Skeletal muscle satellite cell (primary cell): ENCODE measurements around the gene SCN8A.
"Not testable (repeated sequence)": the region's sequence is repeated elsewhere in the genome, so short reads cannot be mapped to it uniquely, and the experiment has no call there.

ENCODE experiments used
- H3K27me3 ChIP-seq: 2 replicates; pipeline ENCODE4 v1.7.0; 2013; ENCODE audit warnings: low read length; ENCODE audit not compliant: control insufficient read depth, insufficient read depth
- H3K36me3 ChIP-seq: 2 replicates; pipeline ENCODE4 v1.7.0; 2013; ENCODE audit warnings: mild to moderate bottlenecking, control low read depth, low read length; ENCODE audit not compliant: insufficient read depth
- H3K4me1 ChIP-seq: 2 replicates; pipeline ENCODE4 v1.7.0; 2013; ENCODE audit warnings: low read length; ENCODE audit not compliant: control insufficient read depth, insufficient read depth
- H3K4me2 ChIP-seq: 2 replicates; pipeline ENCODE4 v1.7.0; 2013; ENCODE audit warnings: mild to moderate bottlenecking, low read length
- H3K4me3 ChIP-seq: 2 replicates; pipeline ENCODE4 v1.7.0; 2013; ENCODE audit warnings: low read length
- H3K9ac ChIP-seq: 2 replicates; pipeline ENCODE4 v1.7.0; 2013; ENCODE audit warnings: mild to moderate bottlenecking, low read depth, low read length, moderate library complexity
- H3K9me3 ChIP-seq: replicated peaks from 2 replicates; pipeline ENCODE4 v1.7.0; 2013; ENCODE audit warnings: mild to moderate bottlenecking, control low read depth, low read length

SCN8A gene

GRCh38 chr12:51644691-51645090, 53.7 kb downstream of the SCN8A start:
- H3K9me3 ChIP-seq, H3K4me3 ChIP-seq, H3K4me1 ChIP-seq, H3K27me3 ChIP-seq, H3K36me3 ChIP-seq, H3K4me2 ChIP-seq, H3K9ac ChIP-seq: not testable (repeated sequence)

- Histone ChIP-seq H3K4me1 (no peaks in the 10 kb centered on the region), H3K27me3 (no peaks in the 10 kb centered on the region), H3K4me3 (no peak overlapping the region), H3K4me2 (no peak overlapping the region), H3K9me3 (no peaks in the 10 kb centered on the region), H3K36me3 (peaks cover 4% of the 10 kb centered on the region), H3K9ac (no peak overlapping the region)
These were observed 54.9 kb downstream of the SCN8A start for GRCh38 chr12:51645961-51646360.

- Histone ChIP-seq H3K36me3 (peaks cover 4% of the 10 kb centered on the region), H3K9me3 (no peaks in the 10 kb centered on the region), H3K9ac (no peak overlapping the region), H3K4me2 (no peak overlapping the region), H3K27me3 (no peaks in the 10 kb centered on the region), H3K4me3 (no peak overlapping the region), H3K4me1 (no peaks in the 10 kb centered on the region)
These were observed 56.6 kb downstream of the SCN8A start for GRCh38 chr12:51647647-51648046.

GRCh38 chr12:51653431-51653830, 62.4 kb downstream of the SCN8A start:
- H3K9ac ChIP-seq, result no peak overlapping the region
- no peak overlapping the region for H3K4me2 ChIP-seq
- H3K36me3 ChIP-seq, result no peaks in the 10 kb centered on the region
- no peaks in the 10 kb centered on the region for H3K9me3 ChIP-seq
- no peak overlapping the region for H3K4me3 ChIP-seq
- H3K4me1 ChIP-seq, result no peaks in the 10 kb centered on the region
- no peaks in the 10 kb centered on the region for H3K27me3 ChIP-seq

DNA sequence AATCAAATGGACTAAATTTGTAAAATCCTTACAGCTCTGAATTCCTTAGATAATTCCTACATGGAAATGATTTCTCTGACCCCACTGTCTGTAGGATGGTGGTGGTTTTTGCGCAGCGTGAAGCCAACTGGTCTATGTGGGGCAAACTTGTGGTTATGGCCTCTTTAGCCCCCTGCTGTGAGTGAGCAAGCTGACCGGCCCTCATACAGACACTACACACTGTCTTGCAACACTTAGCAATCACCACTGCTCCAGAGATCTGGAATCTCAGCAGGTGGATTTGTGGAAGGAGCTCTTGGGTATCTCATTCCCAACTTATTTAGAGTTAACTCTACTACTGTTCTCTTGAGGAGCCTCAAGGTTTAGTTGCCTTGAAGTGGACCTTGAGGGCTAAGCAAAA, 70.2 kb downstream of the SCN8A start:
- no peak overlapping the region for H3K4me2 ChIP-seq
- H3K4me1 ChIP-seq, result no peaks in the 10 kb centered on the region
- H3K4me3 ChIP-seq, result no peak overlapping the region
- H3K9ac ChIP-seq, result no peak overlapping the region
- no peaks in the 10 kb centered on the region for H3K9me3 ChIP-seq
- H3K36me3 ChIP-seq, result peaks cover 18% of the 10 kb centered on the region
- H3K27me3 ChIP-seq, result no peaks in the 10 kb centered on the region

GRCh38 chr12:51661836-51662235, 70.8 kb downstream of the SCN8A start:
- Histone ChIP-seq H3K4me2 (no peak overlapping the region), H3K27me3 (no peaks in the 10 kb centered on the region), H3K9ac (no peak overlapping the region), H3K4me3 (no peak overlapping the region), H3K4me1 (no peaks in the 10 kb centered on the region), H3K9me3 (no peaks in the 10 kb centered on the region), H3K36me3 (peaks cover 22% of the 10 kb centered on the region)

DNA sequence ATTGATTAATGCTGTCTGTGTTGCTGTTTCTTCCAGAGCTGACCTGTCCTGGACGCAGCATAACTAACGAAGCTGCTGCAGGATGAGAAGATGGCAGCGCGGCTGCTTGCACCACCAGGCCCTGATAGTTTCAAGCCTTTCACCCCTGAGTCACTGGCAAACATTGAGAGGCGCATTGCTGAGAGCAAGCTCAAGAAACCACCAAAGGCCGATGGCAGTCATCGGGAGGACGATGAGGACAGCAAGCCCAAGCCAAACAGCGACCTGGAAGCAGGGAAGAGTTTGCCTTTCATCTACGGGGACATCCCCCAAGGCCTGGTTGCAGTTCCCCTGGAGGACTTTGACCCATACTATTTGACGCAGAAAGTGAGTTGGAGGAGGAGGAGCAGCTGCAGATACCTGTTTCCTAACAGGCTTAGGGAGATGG, 71.7 kb downstream of the SCN8A start:
- Histone ChIP-seq H3K9me3 (no peaks in the 10 kb centered on the region), H3K4me3 (no peak overlapping the region), H3K4me1 (no peaks in the 10 kb centered on the region), H3K36me3 (peaks cover 22% of the 10 kb centered on the region), H3K27me3 (no peaks in the 10 kb centered on the region), H3K9ac (no peak overlapping the region), H3K4me2 (no peak overlapping the region)

DNA sequence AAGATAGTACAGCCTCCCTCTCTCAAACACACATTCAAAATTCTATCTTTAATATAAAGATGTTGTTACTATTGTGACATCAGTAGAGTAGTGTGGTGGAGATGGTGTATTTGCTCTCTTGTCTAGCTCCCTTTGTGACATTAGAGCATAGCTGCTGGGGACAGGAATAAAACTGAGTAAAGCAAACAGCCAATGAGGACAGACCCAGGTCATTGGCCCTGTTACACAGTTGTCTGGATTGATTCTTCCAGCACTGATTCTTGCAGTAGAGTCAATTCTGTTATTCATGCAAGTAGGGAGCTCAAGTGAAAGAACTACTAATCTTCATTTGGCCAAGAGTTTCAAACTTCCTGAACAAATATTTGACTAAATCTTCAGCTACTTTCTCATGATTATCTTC, 72.4 kb downstream of the SCN8A start:
- Histone ChIP-seq H3K4me3 (no peak overlapping the region), H3K4me1 (no peaks in the 10 kb centered on the region), H3K9ac (no peak overlapping the region), H3K9me3 (no peaks in the 10 kb centered on the region), H3K36me3 (peaks cover 22% of the 10 kb centered on the region), H3K27me3 (no peaks in the 10 kb centered on the region), H3K4me2 (no peak overlapping the region)

GRCh38 chr12:51666696-51667095, 75.7 kb downstream of the SCN8A start:
- Histone ChIP-seq H3K9me3 (no peaks in the 10 kb centered on the region), H3K4me3 (no peak overlapping the region), H3K36me3 (peaks cover 22% of the 10 kb centered on the region), H3K27me3 (no peaks in the 10 kb centered on the region), H3K9ac (no peak overlapping the region), H3K4me1 (no peaks in the 10 kb centered on the region), H3K4me2 (no peak overlapping the region)

DNA sequence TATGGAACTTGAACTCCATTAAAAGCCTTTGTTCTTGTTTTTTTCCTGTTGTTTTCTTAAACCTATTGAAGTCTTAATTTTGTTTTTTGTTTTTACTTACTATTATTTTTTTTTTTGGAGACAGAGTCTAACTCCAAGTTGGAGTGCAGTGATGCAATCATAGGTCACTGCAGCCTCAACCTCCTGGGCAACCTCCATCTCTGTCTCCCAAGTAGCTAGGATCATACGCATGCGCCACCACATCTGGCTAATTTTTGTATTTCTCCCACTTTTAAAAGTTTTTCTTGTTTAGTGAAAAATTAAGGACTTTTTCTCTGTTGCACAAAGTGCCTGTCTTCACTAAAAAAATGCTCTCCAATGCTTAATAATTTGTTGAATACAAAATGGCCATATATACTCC, 76.2 kb downstream of the SCN8A start:
- Histone ChIP-seq H3K27me3 (no peaks in the 10 kb centered on the region), H3K9ac (no peak overlapping the region), H3K9me3 (no peaks in the 10 kb centered on the region), H3K36me3 (peaks cover 22% of the 10 kb centered on the region), H3K4me2 (no peak overlapping the region), H3K4me3 (no peak overlapping the region), H3K4me1 (peaks cover 3% of the 10 kb centered on the region)

DNA sequence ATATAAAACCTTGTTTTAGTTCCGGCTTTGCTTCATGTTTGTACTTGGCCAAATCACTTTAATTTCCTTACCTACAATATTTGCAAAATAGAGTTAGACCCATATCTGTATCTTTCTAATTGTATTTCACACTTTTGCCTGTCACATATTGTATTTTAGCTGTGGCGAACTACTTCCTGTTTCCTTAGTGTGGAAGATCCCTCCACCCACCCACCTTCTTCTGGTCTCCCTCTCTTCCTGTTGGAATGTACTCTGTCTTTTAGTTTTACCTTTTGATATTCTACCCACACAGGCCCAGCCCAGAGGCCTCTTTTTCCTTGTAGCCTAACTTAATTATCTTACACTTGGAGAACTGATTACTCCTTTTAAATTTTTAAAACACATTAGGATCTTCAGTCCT, 78.2 kb downstream of the SCN8A start:
- Histone ChIP-seq H3K4me1 (peaks cover 7% of the 10 kb centered on the region), H3K36me3 (peaks cover 14% of the 10 kb centered on the region), H3K9ac (no peak overlapping the region), H3K4me2 (no peak overlapping the region), H3K4me3 (no peak overlapping the region), H3K9me3 (no peaks in the 10 kb centered on the region), H3K27me3 (no peaks in the 10 kb centered on the region)

- H3K4me1 ChIP-seq, result peaks cover 7% of the 10 kb centered on the region
These were observed 79.0 kb downstream of the SCN8A start for GRCh38 chr12:51669996-51670395.

More at GRCh38 chr12:51669996-51670395, 79.0 kb downstream of the SCN8A start:
- Histone ChIP-seq H3K36me3 (peaks cover 9% of the 10 kb centered on the region), H3K9ac (no peak overlapping the region), H3K27me3 (no peaks in the 10 kb centered on the region), H3K9me3 (no peaks in the 10 kb centered on the region), H3K4me3 (no peak overlapping the region), H3K4me2 (no peak overlapping the region)
